SJSA1 (cell line): ENCODE measurements around the gene CENPV. TPM values are rescaled to one million over a fixed set of nuclear protein-coding genes. Genes with fewer than 3 reads are reported as not detected.

Experiments used
- DNase-seq, 2 experiments: peaks; one replicate each; pipeline ENCODE4 v3.0.0-alpha.2; 2015 to 2020; ENCODE audit warnings: low spot score in 2 of 2, low read depth in 1 of 2
- H3K27ac ChIP-seq: fragments of 250-450 bp; sonication (Bioruptor Pico); 2 replicates; pipeline ENCODE4 v1.5.1; 2020; ENCODE audit warnings: mild to moderate bottlenecking, moderate library complexity
- H3K27me3 ChIP-seq: fragments of 250-450 bp; sonication (Bioruptor Pico); replicated peaks from 2 replicates; pipeline ENCODE4 v1.5.1; 2020; ENCODE audit warnings: mild to moderate bottlenecking, moderate library complexity
- H3K36me3 ChIP-seq: fragments of 250-450 bp; sonication (Bioruptor Pico); 2 replicates; pipeline ENCODE4 v1.5.1; 2020; ENCODE audit warnings: mild to moderate bottlenecking
- H3K4me1 ChIP-seq: fragments of 250-450 bp; sonication (Bioruptor Pico); replicated peaks from 2 replicates; pipeline ENCODE4 v1.6.1; 2021; ENCODE audit warnings: mild to moderate bottlenecking
- H3K4me3 ChIP-seq: fragments of 250-450 bp; sonication (Bioruptor Pico); 2 replicates; pipeline ENCODE4 v1.5.1; 2020; ENCODE audit warnings: mild to moderate bottlenecking
- H3K9me3 ChIP-seq: fragments of 250-450 bp; sonication (Bioruptor Pico); replicated peaks from 2 replicates; pipeline ENCODE4 v1.5.1; 2020; ENCODE audit warnings: mild to moderate bottlenecking
- total RNA-seq: library from RNA; depleted of rRNA; stranded (reverse); fragments of >200 nt; shearing (Covaris generic); gene quantifications from 2 replicates; pipeline ENCODE4 v1.2.3, GENCODE V29; 2014; rRNA removed

CENPV gene
- total RNA-seq, 1 experiment from 2014 or later = 48.3 TPM

GRCh38 chr17:16293931-16294330, 59.3 kb downstream of the CENPV start:
- H3K9me3 ChIP-seq = no peaks in the 10 kb centered on the region
- no peak overlapping the region for H3K27ac ChIP-seq
- no peak overlapping the region for H3K4me3 ChIP-seq
- no peaks in the 10 kb centered on the region for H3K27me3 ChIP-seq
- no peaks in the 10 kb centered on the region for H3K36me3 ChIP-seq
- no peak for DNase-seq
- no peaks in the 10 kb centered on the region for H3K4me1 ChIP-seq

Other genes with a start within 250 kb of the CENPV start
- gene NCOR1, start 137.9 kb downstream of the CENPV start, total RNA-seq = 45.6 and 56.9 TPM in 2 replicates
- 1.9 and 15.9 TPM in 2 replicates for gene PIGL, start 136.3 kb downstream of the CENPV start, total RNA-seq
- gene UBB, start 27.6 kb upstream of the CENPV start, total RNA-seq = 1,919 and 2,989 TPM in 2 replicates
- 0.47 TPM in 1 of 2 replicates, not detected in the other for gene TRPV2, start 62.1 kb upstream of the CENPV start, total RNA-seq
- 0.39 TPM in 1 of 2 replicates, not detected in the other for gene LRRC75A, start 138.7 kb upstream of the CENPV start, total RNA-seq
- gene ZNF287, start 215.7 kb upstream of the CENPV start, total RNA-seq = 4.5 and 6.4 TPM in 2 replicates